Vagina (tissue), 2 donors: ENCODE data around the gene CYP51A1.

Experiments used
- CTCF ChIP-seq, 3 experiments: fragments of 450-650 bp in 2 of 3; fragments of 200-600 bp in 1 of 3; sonication (generic) in 1 of 3; IDR thresholded peaks; one replicate each; pipeline ENCODE4 v1.5.1; 2017 to 2019; ENCODE audit warnings: antibody characterized with exemption in 3 of 3, mild to moderate bottlenecking in 2 of 3, moderate library complexity in 2 of 3
- POLR2A ChIP-seq, 2 donors: fragments of 450-650 bp; IDR thresholded peaks; one replicate each; pipeline ENCODE4 v1.6.1; 2017; ENCODE audit warnings: antibody characterized with exemption in 2 of 2, mild to moderate bottlenecking in 2 of 2, moderate library complexity in 2 of 2
- POLR2AphosphoS5 ChIP-seq, 2 donors: sonication (generic); formaldehyde crosslinking; IDR thresholded peaks; one replicate each; pipeline ENCODE4 v1.9.0; 2017; ENCODE audit warnings: antibody characterized with exemption in 2 of 2, mild to moderate bottlenecking in 2 of 2, low read depth in 1 of 2; ENCODE audit not compliant: insufficient read depth in 1 of 2

GRCh38 chr7:92155108-92155739 is 20.9 kb upstream of the CYP51A1 start:
- TF ChIP-seq CTCF (IDR thresholded peaks at IDR 0.05) (no peak), POLR2A (IDR thresholded peaks at IDR 0.05) (no peak), POLR2AphosphoS5 (IDR thresholded peaks at IDR 0.05; ENCODE audit: insufficient read depth in 1 of 2, low read depth in 1 of 2) (no peak)
